Epidermal melanocyte (primary cell): ENCODE results near the gene ACTR3.

Experiments used
- DNase-seq: peaks from one replicate; pipeline ENCODE4 v3.0.0; 2011; ENCODE audit warnings: low spot score; ENCODE audit not compliant: insufficient read length

The ACTR3 gene

GRCh38 chr2:114001152-114001551 is 111.3 kb downstream of the ACTR3 start:
- DNase-seq: no peak

- no peak for DNase-seq
These were observed 112.0 kb downstream of the ACTR3 start for GRCh38 chr2:114001937-114002336.

GRCh38 chr2:114005110-114005783 is 115.4 kb downstream of the ACTR3 start:
- DNase-seq: no peak

- no peak for DNase-seq
These were observed 116.6 kb downstream of the ACTR3 start for GRCh38 chr2:114006460-114006859.

GRCh38 chr2:114007436-114007835 is 117.5 kb downstream of the ACTR3 start:
- DNase-seq: no peak

GRCh38 chr2:114008720-114009119 is 118.8 kb downstream of the ACTR3 start:
- DNase-seq: no peak

GRCh38 chr2:114009205-114009944 is 119.5 kb downstream of the ACTR3 start:
- DNase-seq: no peak

GRCh38 chr2:114010001-114010400 is 120.1 kb downstream of the ACTR3 start:
- no peak for DNase-seq

GRCh38 chr2:114011713-114012112 is 121.8 kb downstream of the ACTR3 start:
- no peak for DNase-seq
